GM23248 (cell line): ENCODE results near the gene HRH3. TPM values are rescaled to one million over a fixed set of nuclear protein-coding genes. Genes with fewer than 3 reads are reported as not detected.

Experiments
- DNase-seq: peaks from one replicate; pipeline ENCODE4 v3.0.0-alpha.2; 2015
- H2AFZ ChIP-seq: fragments of 200-600 bp; sonication (generic); 2 replicates; pipeline ENCODE4 v1.6.1; 2016; ENCODE audit warnings: antibody characterized with exemption
- H3F3A ChIP-seq: fragments of 200-600 bp; sonication (generic); 2 replicates; pipeline ENCODE4 v1.6.1; 2016; ENCODE audit warnings: mild to moderate bottlenecking, antibody characterized with exemption, mixed run types; ENCODE audit not compliant: insufficient read depth
- H3K27ac ChIP-seq: fragments of 200-600 bp; sonication (generic); 2 replicates; pipeline ENCODE4 v1.5.1; 2016; ENCODE audit warnings: mild to moderate bottlenecking
- H3K27me3 ChIP-seq: fragments of 200-600 bp; sonication (generic); replicated peaks from 2 replicates; pipeline ENCODE4 v1.6.1; 2016; ENCODE audit warnings: mild to moderate bottlenecking; ENCODE audit not compliant: insufficient read depth
- H3K36me3 ChIP-seq: fragments of 200-600 bp; sonication (generic); 2 replicates; pipeline ENCODE4 v1.6.1; 2016; ENCODE audit warnings: low read depth, mild to moderate bottlenecking
- H3K4me1 ChIP-seq: fragments of 200-600 bp; sonication (generic); 2 replicates; pipeline ENCODE4 v1.6.1; 2016; ENCODE audit warnings: mild to moderate bottlenecking; ENCODE audit not compliant: insufficient read depth
- H3K4me2 ChIP-seq: fragments of 200-600 bp; sonication (generic); one replicate; pipeline ENCODE4 v1.6.1; 2016; ENCODE audit warnings: mild to moderate bottlenecking; ENCODE audit not compliant: unreplicated experiment
- H3K4me3 ChIP-seq: fragments of 200-600 bp; sonication (generic); 2 replicates; pipeline ENCODE4 v1.5.1; 2016; ENCODE audit warnings: mild to moderate bottlenecking
- H3K79me2 ChIP-seq: fragments of 200-600 bp; sonication (generic); 2 replicates; pipeline ENCODE4 v1.6.1; 2016; ENCODE audit warnings: mild to moderate bottlenecking; ENCODE audit not compliant: insufficient read depth
- H3K9ac ChIP-seq: fragments of 200-600 bp; sonication (generic); 2 replicates; pipeline ENCODE4 v1.6.1; 2016; ENCODE audit warnings: mild to moderate bottlenecking
- H3K9me2 ChIP-seq: fragments of 200-600 bp; sonication (generic); 2 replicates; pipeline ENCODE4 v1.6.1; 2016; ENCODE audit warnings: mixed run types, mild to moderate bottlenecking, moderate library complexity; ENCODE audit not compliant: insufficient read depth
- H3K9me3 ChIP-seq: fragments of 200-600 bp; sonication (generic); one replicate; pipeline ENCODE4 v1.6.1; 2017; ENCODE audit warnings: low read depth
- H4K20me1 ChIP-seq: fragments of 200-600 bp; sonication (generic); 2 replicates; pipeline ENCODE4 v1.6.0; 2016; ENCODE audit not compliant: insufficient read depth
- EZH2 ChIP-seq: fragments of 200-600 bp; sonication (generic); IDR thresholded peaks from 2 replicates; pipeline ENCODE4 v1.6.1; 2018; ENCODE audit warnings: antibody characterized with exemption, mild to moderate bottlenecking; ENCODE audit not compliant: insufficient read depth, poor library complexity, severe bottlenecking
- EZH2phosphoT487 ChIP-seq: fragments of 200-600 bp; sonication (generic); IDR thresholded peaks from 2 replicates; pipeline ENCODE4 v1.6.1; 2018; ENCODE audit warnings: antibody characterized with exemption, moderate library complexity, mild to moderate bottlenecking, low read depth; ENCODE audit not compliant: insufficient read depth
- WGBS, 2 experiments: methylation state at CpG; one replicate each; pipeline ENCODE4 v1.1.6; 2015 to 2017; ENCODE audit warnings: low lambda C conversion rate in 2 of 2, low coverage in 1 of 2; ENCODE audit errors: missing lambda C conversion rate in 2 of 2; 5-methylcytosine and 5-hydroxymethylcytosine counted together
- in situ Hi-C: fragments of 300-500 bp; cut with MboI; formaldehyde crosslinking; loops from 2 replicates; pipeline ENCODE4 v1.15.0; 2020
- polyA plus RNA-seq: library from polyadenylated mRNA; unstranded; fragments of >200 nt; fragmentation: Nextera tagmentation; extraction: Ambion mirVana; gene quantifications from 2 replicates; pipeline ENCODE4 v1.2.1, GENCODE V29; 2016
- total RNA-seq: library from RNA; depleted of rRNA; stranded (reverse); fragments of >200 nt; shearing (Covaris generic); gene quantifications from 2 replicates; pipeline ENCODE4 v1.2.3, GENCODE V29; 2014

Gene HRH3
- total and polyA plus RNA-seq, 2 experiments from 2014 or later, result not detected

DNA sequence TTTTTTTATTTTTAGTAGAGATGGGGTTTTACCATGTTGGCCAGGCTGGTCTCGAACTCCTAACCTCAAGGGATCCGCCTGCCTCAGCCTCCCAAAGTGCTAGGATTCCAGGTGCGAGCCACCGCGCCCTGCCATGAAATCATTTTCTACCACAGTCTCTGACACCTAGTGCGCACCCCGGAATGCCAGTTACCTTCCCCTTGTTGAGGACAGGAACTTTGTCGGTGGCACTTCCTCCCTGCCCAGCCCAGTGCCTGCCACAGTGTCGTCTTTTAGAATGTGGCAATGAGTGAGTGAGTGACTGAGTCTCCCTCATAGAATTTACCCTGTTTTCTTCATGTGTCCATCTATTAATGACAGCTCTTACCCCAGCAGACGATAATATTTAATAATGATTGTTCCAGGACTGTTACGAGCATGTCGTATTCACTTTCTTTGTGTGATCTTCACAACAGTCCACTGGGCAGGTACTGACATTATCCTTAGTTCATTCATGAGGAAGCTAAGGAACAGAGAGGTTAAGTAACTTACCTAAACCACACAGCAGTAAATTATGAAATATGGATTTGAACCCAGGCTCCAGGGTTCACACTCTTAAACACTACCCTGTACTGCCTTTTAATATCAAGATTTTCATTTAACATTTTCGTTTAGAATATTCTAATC is 20.1 kb upstream of the HRH3 start:
- Histone ChIP-seq H3K36me3 (no peaks in the 10 kb centered on the region), H3K4me2 (peak overlapping the region; percentile 82), H3K4me3 (no peak overlapping the region), H4K20me1 (no peaks in the 10 kb centered on the region), H3K27me3 (no peaks in the 10 kb centered on the region), H3K9ac (peak overlapping the region; percentile 93; the same call in 1 of the 2 replicates), H3K9me3 (no peaks in the 10 kb centered on the region), H3K4me1 (no peaks in the 10 kb centered on the region), H3K27ac (no peak overlapping the region), H3K79me2 (peaks cover 65% of the 10 kb centered on the region), H3F3A (no peaks in the 10 kb centered on the region), H2AFZ (no peak overlapping the region), H3K9me2 (no peaks in the 10 kb centered on the region)
- no peak for DNase-seq
- no peak for TF ChIP-seq EZH2phosphoT487
- no peak for TF ChIP-seq EZH2
- in situ Hi-C loops, result no loop called here
- 89 to 90% methylated on average over 13 of the region's 13 CpGs for WGBS, 2 experiments

DNA sequence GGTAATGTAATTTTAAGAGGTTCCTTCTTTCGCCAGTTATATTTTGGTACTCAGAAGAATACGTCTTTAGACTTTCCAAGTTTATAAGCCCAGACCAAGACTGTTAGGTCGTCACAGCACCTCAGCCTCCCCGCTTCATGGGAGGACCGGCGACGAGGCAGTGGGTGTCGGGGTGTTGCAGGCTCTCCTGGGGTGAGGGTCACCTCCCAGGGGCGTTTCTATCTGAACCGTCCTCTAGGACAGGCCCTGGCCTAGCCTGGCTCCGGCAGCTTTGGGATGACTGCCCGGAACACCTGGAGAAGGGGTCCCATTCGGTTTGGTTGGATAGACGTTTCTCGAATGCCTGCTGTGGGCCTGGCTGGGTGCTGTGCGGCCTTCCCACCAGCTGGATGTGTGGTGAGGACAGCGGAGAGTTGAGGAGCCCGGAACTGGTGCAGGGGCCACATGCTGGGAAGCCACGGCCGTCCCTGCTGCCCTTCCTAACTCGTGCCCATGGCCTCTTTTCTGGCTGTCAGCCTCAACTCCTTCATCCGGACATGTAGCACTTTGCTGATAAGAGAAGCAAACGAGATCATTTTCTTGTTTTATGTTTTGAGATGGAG is 19.3 kb upstream of the HRH3 start:
- Histone ChIP-seq H3K27ac (peak overlapping the region; percentile 50), H3K9me3 (no peaks in the 10 kb centered on the region), H3K79me2 (peaks cover 58% of the 10 kb centered on the region), H3K36me3 (no peaks in the 10 kb centered on the region), H3F3A (no peaks in the 10 kb centered on the region), H4K20me1 (no peaks in the 10 kb centered on the region), H3K27me3 (no peaks in the 10 kb centered on the region), H2AFZ (peak overlapping the region; percentile 58), H3K9ac (peak overlapping the region; percentile 93), H3K4me2 (peak overlapping the region; percentile 82), H3K9me2 (no peaks in the 10 kb centered on the region), H3K4me3 (peak overlapping the region; percentile 82), H3K4me1 (no peaks in the 10 kb centered on the region)
- peak; percentile 52 for DNase-seq
- 14 to 18% methylated on average over 23 of the region's 23 CpGs for WGBS, 2 experiments
- TF ChIP-seq EZH2phosphoT487 (no peak), EZH2 (no peak)
- in situ Hi-C loops, result no loop called here

DNA sequence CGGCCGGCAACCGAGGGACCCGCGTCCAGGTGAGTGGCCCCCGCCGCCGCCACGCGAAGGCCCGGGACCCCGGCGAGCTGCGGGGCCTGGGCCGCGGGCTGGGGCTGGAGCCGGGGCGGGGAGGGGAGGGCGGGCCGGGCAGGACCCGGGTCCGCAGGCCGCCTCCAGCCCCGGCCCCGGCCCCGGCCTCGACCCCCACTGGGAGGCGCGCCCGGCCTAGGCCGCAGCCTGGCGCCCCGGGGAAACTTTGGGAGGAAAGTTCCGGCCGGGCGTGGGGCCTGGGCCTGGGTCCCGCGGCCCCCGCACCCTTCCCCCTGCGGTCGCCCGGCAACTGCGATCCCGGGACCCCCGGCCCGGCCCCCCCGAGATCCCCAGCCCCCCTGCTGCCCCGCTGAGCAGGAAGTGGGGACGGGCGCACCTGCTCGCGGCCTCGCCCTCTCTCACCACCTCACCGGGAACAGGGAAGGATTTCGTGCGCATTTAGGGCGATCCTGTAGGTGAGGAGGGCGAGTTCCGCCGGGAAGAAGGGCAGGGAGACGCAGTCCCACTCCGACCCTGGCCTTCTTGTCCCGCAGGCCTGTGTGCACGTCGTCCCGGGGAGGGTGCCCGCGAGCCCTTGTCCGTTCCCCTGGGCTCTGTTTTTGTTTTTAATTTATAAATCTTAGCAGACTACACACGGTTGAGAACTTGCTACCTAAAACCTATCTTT is 18.6 kb upstream of the HRH3 start:
- Histone ChIP-seq H3K9ac (peak overlapping the region; percentile 93), H3K36me3 (no peaks in the 10 kb centered on the region), H3K4me2 (peak overlapping the region; percentile 82), H3F3A (no peaks in the 10 kb centered on the region), H3K27me3 (no peaks in the 10 kb centered on the region), H3K27ac (peak overlapping the region; percentile 50), H4K20me1 (no peaks in the 10 kb centered on the region), H3K79me2 (peaks cover 51% of the 10 kb centered on the region), H3K4me1 (no peaks in the 10 kb centered on the region), H3K9me3 (no peaks in the 10 kb centered on the region), H2AFZ (peak overlapping the region; percentile 58), H3K4me3 (peak overlapping the region; percentile 82), H3K9me2 (no peaks in the 10 kb centered on the region)
- in situ Hi-C loops, result no loop called here
- WGBS, 2 experiments, result 1% methylated on average over 24 to 49 of the region's 70 CpGs
- DNase-seq, result peak; percentile 53
- TF ChIP-seq EZH2phosphoT487 (no peak), EZH2 (no peak)

DNA sequence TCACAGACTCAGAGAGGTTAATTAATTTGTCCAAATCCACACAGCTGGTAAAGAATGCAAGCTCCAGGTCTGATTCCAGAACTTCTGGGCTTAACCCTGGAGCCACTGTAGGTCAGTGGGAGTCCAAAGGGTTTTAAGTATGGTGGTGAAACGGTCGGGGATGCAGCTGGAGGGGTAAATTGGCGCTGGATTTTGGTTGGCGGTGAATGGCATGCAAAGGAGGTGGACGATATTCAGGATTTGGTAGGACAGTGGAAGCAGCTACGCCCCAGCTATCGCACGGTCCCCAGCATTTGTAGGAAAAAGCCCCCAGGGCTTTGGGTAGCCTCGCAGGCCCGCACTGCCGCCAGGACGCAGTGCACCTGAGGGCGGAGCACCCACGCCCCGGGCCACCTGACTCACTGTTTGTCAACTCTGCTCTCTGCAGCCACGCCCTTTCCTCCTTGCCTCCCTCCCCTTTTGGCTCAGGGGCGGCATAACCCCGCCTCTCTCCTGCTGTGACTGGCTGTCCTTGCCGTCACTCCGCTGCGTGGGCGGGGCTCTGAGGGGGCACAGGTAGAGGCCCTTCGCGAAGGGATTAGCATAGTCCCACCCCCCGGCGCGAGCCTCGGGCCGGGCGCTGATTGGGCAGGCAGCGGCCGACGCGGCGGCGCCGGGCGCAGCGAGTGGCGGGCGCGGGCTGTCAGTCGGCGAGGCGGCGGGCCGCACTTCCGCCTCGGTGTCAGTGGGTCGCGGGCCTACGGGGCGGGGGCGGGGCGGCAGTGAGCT is 17.9 kb upstream of the HRH3 start, which contains the start of gene OSBPL2:
OSBPL2 (plus strand) TSS at position 721 of the 768 bp plus-strand sequence. CDS start 17,664 bp downstream, outside the sequence.
- WGBS, 2 experiments, result 4% methylated on average over 24 to 25 of the region's 55 CpGs
- TF ChIP-seq EZH2 (no peak), EZH2phosphoT487 (no peak)
- Histone ChIP-seq H3K4me1 (no peaks in the 10 kb centered on the region), H3K27ac (peak within 1 kb of the TSS; percentile 50), H3K36me3 (no peaks in the 10 kb centered on the region), H4K20me1 (no peaks in the 10 kb centered on the region), H3K9me3 (no peaks in the 10 kb centered on the region), H2AFZ (peak within 1 kb of the TSS; percentile 71), H3K79me2 (peaks cover 44% of the 10 kb centered on the region), H3K27me3 (no peaks in the 10 kb centered on the region), H3K4me3 (peak within 1 kb of the TSS; percentile 82), H3K9me2 (no peaks in the 10 kb centered on the region), H3K9ac (peak within 1 kb of the TSS; percentile 93), H3K4me2 (peak within 1 kb of the TSS; percentile 82), H3F3A (no peaks in the 10 kb centered on the region)
- peak; percentile 99 for DNase-seq
- in situ Hi-C loops, result no loop called here
